Stimulated activated naive CD4-positive, alpha-beta T cell (primary cell): ENCODE data around the gene SYNGR4.

ENCODE experiments used
- DNase-seq, 6 experiments: peaks; one replicate each; lab custom pipeline; 2025; lab: John Stamatoyannopoulos, UW

Gene SYNGR4

GRCh38 chr19:48396016-48396823 is 32.1 kb downstream of the SYNGR4 start:
- DNase-seq: no peak

GRCh38 chr19:48396824-48397176 is 32.6 kb downstream of the SYNGR4 start:
- no peak for DNase-seq

GRCh38 chr19:48397263-48398101 is 33.3 kb downstream of the SYNGR4 start:
- no peak for DNase-seq

- DNase-seq: peak in 1 of 6 experiments; percentile 58
Observed at GRCh38 chr19:48398102-48398374, 33.9 kb downstream of the SYNGR4 start.

- peak; percentile 71 to 85 (median 78) for DNase-seq
Observed at GRCh38 chr19:48398375-48399235, 34.4 kb downstream of the SYNGR4 start.

GRCh38 chr19:48400018-48400742 is 36.0 kb downstream of the SYNGR4 start:
- peak in 4 of 6 experiments; percentile 20 to 51 (median 32) for DNase-seq

- no peak for DNase-seq
Observed at GRCh38 chr19:48401287-48401686, 37.1 kb downstream of the SYNGR4 start.

GRCh38 chr19:48403606-48404005 is 39.4 kb downstream of the SYNGR4 start:
- peak in 3 of 6 experiments; percentile 7 to 51 (median 33) for DNase-seq

- no peak for DNase-seq
Observed at GRCh38 chr19:48405010-48405659, 41.0 kb downstream of the SYNGR4 start.

- DNase-seq: no peak
Observed at GRCh38 chr19:48405850-48406249, 41.7 kb downstream of the SYNGR4 start.

- no peak for DNase-seq
Observed at GRCh38 chr19:48413879-48414587, 49.9 kb downstream of the SYNGR4 start.

GRCh38 chr19:48415395-48415794 is 51.2 kb downstream of the SYNGR4 start:
- peak; percentile 34 to 78 (median 68) for DNase-seq

GRCh38 chr19:48415806-48416221 is 51.6 kb downstream of the SYNGR4 start:
- DNase-seq: no peak

GRCh38 chr19:48417421-48417820 is 53.3 kb downstream of the SYNGR4 start:
- DNase-seq: no peak

GRCh38 chr19:48418317-48419064 is 54.3 kb downstream of the SYNGR4 start:
- no peak for DNase-seq

GRCh38 chr19:48419158-48419920 is 55.2 kb downstream of the SYNGR4 start:
- DNase-seq: peak; percentile 40 to 69 (median 56)

- no peak for DNase-seq
Observed at GRCh38 chr19:48421548-48421947, 57.4 kb downstream of the SYNGR4 start.

- no peak for DNase-seq
Observed at GRCh38 chr19:48424694-48425219, 60.6 kb downstream of the SYNGR4 start.
